Panc1 (cell line): Measurements from ENCODE around the gene KIF4A. TPM values are rescaled to one million over a fixed set of nuclear protein-coding genes. Genes with fewer than 3 reads are reported as not detected.

Experiments used
- ATAC-seq: fragments of 200-7000 bp; cut with Tn5 transposase; 2 replicates; pipeline ENCODE4 v1.9.1; 2020; ENCODE audit warnings: mild to moderate bottlenecking, moderate library complexity
- BruUV-seq: library from RNA; stranded (reverse); fragments of 400-500 nt; replicated peaks from 2 replicates; lab custom pipeline; 2021; lab: Mats Ljungman, UMichigan
- CTCF ChIA-PET: fragments of 300-600 bp; sonication (Branson Sonifier 250); formaldehyde crosslinking; loops from one replicate; lab custom pipeline; 2022; ENCODE audit warnings: antibody characterized with exemption; lab: Charles Lee
- POLR2A ChIA-PET: fragments of 300-600 bp; sonication (Branson Sonifier 250); formaldehyde crosslinking; loops from one replicate; lab custom pipeline; 2022; ENCODE audit warnings: antibody characterized with exemption; lab: Charles Lee
- DNase-seq: peaks from one replicate; pipeline ENCODE4 v3.0.0-alpha.2; 2010; ENCODE audit warnings: low read depth, low spot score
- H3K27ac ChIP-seq: 2 replicates; pipeline ENCODE4 v1.5.1; 2011; ENCODE audit warnings: mild to moderate bottlenecking, low read length, inconsistent platforms
- H3K27me3 ChIP-seq: fragments of 200-500 bp; sonication (Bioruptor generic); 2 replicates; pipeline ENCODE4 v1.6.0; 2014; ENCODE audit warnings: low read length, inconsistent platforms; ENCODE audit not compliant: control insufficient read depth, insufficient read depth
- H3K36me3 ChIP-seq: fragments of 200-500 bp; sonication (Bioruptor generic); 2 replicates; pipeline ENCODE4 v1.5.1; 2014; ENCODE audit warnings: inconsistent platforms, mild to moderate bottlenecking, low read length, moderate library complexity; ENCODE audit not compliant: control insufficient read depth, insufficient read depth
- H3K4me1 ChIP-seq: 2 replicates; pipeline ENCODE4 v1.5.1; 2011; ENCODE audit warnings: inconsistent platforms, mild to moderate bottlenecking, low read length, moderate library complexity; ENCODE audit not compliant: control insufficient read depth, insufficient read depth
- H3K4me3 ChIP-seq, 2 experiments: 2 replicates each; pipeline ENCODE4 v1.5.1; 2011 to 2012; ENCODE audit warnings: low read depth in 2 of 2, low read length in 2 of 2, mild to moderate bottlenecking in 2 of 2, inconsistent platforms in 1 of 2, moderate library complexity in 1 of 2
- H3K9me3 ChIP-seq: fragments of 200-500 bp; sonication (Bioruptor generic); 2 replicates; pipeline ENCODE4 v1.5.1; 2014; ENCODE audit warnings: low read depth, mild to moderate bottlenecking, inconsistent platforms, low read length, moderate library complexity; ENCODE audit not compliant: control insufficient read depth, insufficient read depth
- POLR2AphosphoS5 ChIP-seq: IDR thresholded peaks from 2 replicates; pipeline ENCODE4 v1.6.1; 2012; ENCODE audit warnings: mild to moderate bottlenecking, low read depth, low read length, moderate library complexity
- SIN3A ChIP-seq: IDR thresholded peaks from 2 replicates; pipeline ENCODE4 v1.6.1; 2012; ENCODE audit warnings: low read depth, mild to moderate bottlenecking, low read length, moderate library complexity, borderline replicate concordance; ENCODE audit not compliant: insufficient read depth
- TCF7L2 ChIP-seq: IDR thresholded peaks from 2 replicates; pipeline ENCODE4 v1.6.1; 2011; ENCODE audit warnings: mild to moderate bottlenecking, low read depth, low read length, inconsistent platforms
- in situ Hi-C: cut with HindIII; loops from 2 replicates; pipeline ENCODE4 v1.10.0; 2016; ENCODE audit warnings: low sequenced_read_pairs, low pct_unique_long_range_greater_than_20kb
- intact Hi-C: fragments of 100-400 bp; cut with micrococcal nuclease; formaldehyde crosslinking; loops from one replicate; pipeline ENCODE4 v1.10.0; 2022; ENCODE audit not compliant: unreplicated experiment
- total RNA-seq: library from RNA; stranded (reverse); gene quantifications from one replicate; pipeline ENCODE4 v1.2.1, GENCODE V29; 2021; ENCODE audit not compliant: unreplicated experiment
- TF ChIP-seq, protein P1 (sequence below): fragments of 450-650 bp; IDR thresholded peaks from 2 replicates; pipeline ENCODE4 v1.5.1; 2017; ENCODE audit warnings: mild to moderate bottlenecking
- TF ChIP-seq, protein P2 (sequence below), 2 experiments: IDR thresholded peaks; 2 replicates each; pipeline ENCODE4 v1.6.1; 2011 to 2012; ENCODE audit warnings: low read depth in 2 of 2, control low read depth in 1 of 2, low read length in 1 of 2, mild to moderate bottlenecking in 1 of 2, moderate library complexity in 1 of 2; ENCODE audit not compliant: insufficient read depth in 1 of 2

The KIF4A gene
- total RNA-seq, 1 experiment from 2014 or later = 62.6 TPM

DNA sequence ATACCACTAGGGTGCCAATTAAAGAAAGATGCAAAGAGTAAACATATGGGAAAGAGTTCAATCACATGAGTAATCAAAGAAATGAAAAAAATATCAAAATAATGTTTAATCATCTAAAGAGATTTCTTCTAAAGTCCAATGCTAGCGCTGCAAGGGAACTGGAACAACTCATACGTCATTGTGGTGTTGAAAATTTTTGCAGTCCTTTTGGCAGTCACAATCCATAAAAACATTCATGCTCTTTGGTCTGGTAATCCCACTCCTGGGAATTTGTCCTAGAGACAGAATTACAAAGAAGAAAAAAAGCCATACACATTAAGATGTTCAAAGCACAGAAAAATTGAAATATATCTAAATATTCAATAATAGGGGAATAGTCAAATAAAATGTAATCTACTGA is 34.5 kb upstream of the KIF4A start:
- Histone ChIP-seq H3K4me3 (no peak overlapping the region), H3K4me1 (no peaks in the 10 kb centered on the region), H3K27ac (no peak overlapping the region), H3K36me3 (no peaks in the 10 kb centered on the region), H3K9me3 (no peaks in the 10 kb centered on the region), H3K27me3 (0 out of 2 replicates have a peak, but pooled peaks cover 4% of the 10 kb centered on the region)
- POLR2A ChIA-PET = no interaction called here
- CTCF ChIA-PET = no interaction called here
- intact Hi-C loops (no loop called here), in situ Hi-C loops (no loop called here)
- no peak for TF ChIP-seq SIN3A
- no peak for TF ChIP-seq POLR2AphosphoS5
- no peak for TF ChIP-seq TCF7L2
- TF ChIP-seq, protein P1, sequence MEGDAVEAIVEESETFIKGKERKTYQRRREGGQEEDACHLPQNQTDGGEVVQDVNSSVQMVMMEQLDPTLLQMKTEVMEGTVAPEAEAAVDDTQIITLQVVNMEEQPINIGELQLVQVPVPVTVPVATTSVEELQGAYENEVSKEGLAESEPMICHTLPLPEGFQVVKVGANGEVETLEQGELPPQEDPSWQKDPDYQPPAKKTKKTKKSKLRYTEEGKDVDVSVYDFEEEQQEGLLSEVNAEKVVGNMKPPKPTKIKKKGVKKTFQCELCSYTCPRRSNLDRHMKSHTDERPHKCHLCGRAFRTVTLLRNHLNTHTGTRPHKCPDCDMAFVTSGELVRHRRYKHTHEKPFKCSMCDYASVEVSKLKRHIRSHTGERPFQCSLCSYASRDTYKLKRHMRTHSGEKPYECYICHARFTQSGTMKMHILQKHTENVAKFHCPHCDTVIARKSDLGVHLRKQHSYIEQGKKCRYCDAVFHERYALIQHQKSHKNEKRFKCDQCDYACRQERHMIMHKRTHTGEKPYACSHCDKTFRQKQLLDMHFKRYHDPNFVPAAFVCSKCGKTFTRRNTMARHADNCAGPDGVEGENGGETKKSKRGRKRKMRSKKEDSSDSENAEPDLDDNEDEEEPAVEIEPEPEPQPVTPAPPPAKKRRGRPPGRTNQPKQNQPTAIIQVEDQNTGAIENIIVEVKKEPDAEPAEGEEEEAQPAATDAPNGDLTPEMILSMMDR = no peak
- TF ChIP-seq, protein P2, sequence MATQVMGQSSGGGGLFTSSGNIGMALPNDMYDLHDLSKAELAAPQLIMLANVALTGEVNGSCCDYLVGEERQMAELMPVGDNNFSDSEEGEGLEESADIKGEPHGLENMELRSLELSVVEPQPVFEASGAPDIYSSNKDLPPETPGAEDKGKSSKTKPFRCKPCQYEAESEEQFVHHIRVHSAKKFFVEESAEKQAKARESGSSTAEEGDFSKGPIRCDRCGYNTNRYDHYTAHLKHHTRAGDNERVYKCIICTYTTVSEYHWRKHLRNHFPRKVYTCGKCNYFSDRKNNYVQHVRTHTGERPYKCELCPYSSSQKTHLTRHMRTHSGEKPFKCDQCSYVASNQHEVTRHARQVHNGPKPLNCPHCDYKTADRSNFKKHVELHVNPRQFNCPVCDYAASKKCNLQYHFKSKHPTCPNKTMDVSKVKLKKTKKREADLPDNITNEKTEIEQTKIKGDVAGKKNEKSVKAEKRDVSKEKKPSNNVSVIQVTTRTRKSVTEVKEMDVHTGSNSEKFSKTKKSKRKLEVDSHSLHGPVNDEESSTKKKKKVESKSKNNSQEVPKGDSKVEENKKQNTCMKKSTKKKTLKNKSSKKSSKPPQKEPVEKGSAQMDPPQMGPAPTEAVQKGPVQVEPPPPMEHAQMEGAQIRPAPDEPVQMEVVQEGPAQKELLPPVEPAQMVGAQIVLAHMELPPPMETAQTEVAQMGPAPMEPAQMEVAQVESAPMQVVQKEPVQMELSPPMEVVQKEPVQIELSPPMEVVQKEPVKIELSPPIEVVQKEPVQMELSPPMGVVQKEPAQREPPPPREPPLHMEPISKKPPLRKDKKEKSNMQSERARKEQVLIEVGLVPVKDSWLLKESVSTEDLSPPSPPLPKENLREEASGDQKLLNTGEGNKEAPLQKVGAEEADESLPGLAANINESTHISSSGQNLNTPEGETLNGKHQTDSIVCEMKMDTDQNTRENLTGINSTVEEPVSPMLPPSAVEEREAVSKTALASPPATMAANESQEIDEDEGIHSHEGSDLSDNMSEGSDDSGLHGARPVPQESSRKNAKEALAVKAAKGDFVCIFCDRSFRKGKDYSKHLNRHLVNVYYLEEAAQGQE (IDR thresholded peaks at IDR 0.05; ENCODE audit: insufficient read depth in 1 of 2, low read depth in 2 of 2, low read length in 1 of 2) = no peak
- DNase-seq (no peak), ATAC-seq (no peak)
- no TSS peak for BruUV-seq

DNA sequence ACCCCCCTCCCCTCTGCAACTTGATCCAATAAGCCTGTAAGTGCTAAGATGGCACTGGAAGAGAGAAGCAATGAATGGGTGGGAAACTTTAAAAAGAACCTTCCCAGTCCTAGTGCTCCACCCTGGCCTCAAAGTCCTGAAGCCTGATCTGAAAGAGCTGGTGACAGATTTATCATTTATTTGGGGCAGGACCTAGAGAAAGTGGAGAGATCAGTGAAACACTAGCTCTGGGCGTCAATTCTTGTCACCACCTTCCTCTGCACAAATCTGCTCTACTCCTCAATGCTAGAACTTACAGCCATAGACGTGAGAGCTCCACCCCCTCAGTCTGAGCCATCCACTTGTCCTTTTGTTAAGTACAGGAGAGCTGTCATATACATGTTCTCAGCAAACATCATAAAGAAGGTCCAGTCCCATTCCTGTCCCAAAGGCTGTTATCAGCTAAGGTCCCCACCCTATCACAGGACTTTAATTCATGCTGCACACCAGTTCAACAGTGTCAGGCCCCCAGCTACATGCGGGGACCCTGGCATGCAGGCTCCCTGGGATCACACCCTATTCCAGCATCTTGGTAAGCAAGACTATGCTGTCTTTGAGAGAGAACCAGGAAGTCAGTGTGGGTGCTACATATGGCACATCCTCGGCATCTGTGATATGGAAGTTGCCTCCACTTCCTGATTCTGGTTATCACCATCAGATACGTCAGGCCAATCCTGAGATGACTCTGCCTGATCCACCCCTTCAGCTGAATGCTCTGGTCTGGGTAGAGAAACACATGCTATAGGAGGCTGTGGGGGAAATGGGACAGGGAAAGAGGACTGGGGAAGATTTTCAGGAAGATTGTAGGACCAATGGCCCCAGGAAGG is 32.2 kb upstream of the KIF4A start:
- ChIA-PET CTCF (no interaction called here), POLR2A (no interaction called here)
- Histone ChIP-seq H3K36me3 (no peaks in the 10 kb centered on the region), H3K27ac (no peak overlapping the region), H3K9me3 (no peaks in the 10 kb centered on the region), H3K27me3 (no peaks in the 10 kb centered on the region), H3K4me3 (no peak overlapping the region), H3K4me1 (no peaks in the 10 kb centered on the region)
- no TSS peak for BruUV-seq
- no peak for ATAC-seq
- TF ChIP-seq TCF7L2 (no peak), POLR2AphosphoS5 (no peak), SIN3A (no peak)
- TF ChIP-seq, protein P2 (IDR thresholded peaks at IDR 0.05; ENCODE audit: insufficient read depth in 1 of 2, low read depth in 2 of 2, low read length in 1 of 2) = no peak
- TF ChIP-seq, protein P1 = no peak
- in situ Hi-C loops (no loop called here), intact Hi-C loops (no loop called here)
- DNase-seq = no peak
